K562 (cell line): ENCODE results near the gene NUBP2. TPM values are rescaled to one million over a fixed set of nuclear protein-coding genes. Genes with fewer than 3 reads are reported as not detected.

ENCODE experiments used
- CBFA2T3 ChIP-seq: fragments of 450-650 bp; IDR thresholded peaks from 2 replicates; pipeline ENCODE4 v1.6.1; 2017
- CEBPB ChIP-seq: fragments of 450-650 bp; IDR thresholded peaks from 2 replicates; pipeline ENCODE4 v1.6.1; 2016; ENCODE audit warnings: missing genetic modification characterization, missing compliant biosample characterization
- CHD1 ChIP-seq: fragments of 200-600 bp; sonication (generic); IDR thresholded peaks from one replicate; pipeline ENCODE4 v1.6.1; 2012; ENCODE audit warnings: mild to moderate bottlenecking, moderate library complexity, low read length, inconsistent platforms
- CXXC5 ChIP-seq: fragments of 250-450 bp; sonication (Bioruptor Pico); IDR thresholded peaks from 2 replicates; pipeline ENCODE4 v1.8.0; 2022; ENCODE audit warnings: inconsistent platforms, mild to moderate bottlenecking, moderate library complexity
- DMBX1 ChIP-seq: fragments of 250-450 bp; sonication (Bioruptor Pico); IDR thresholded peaks from 2 replicates; pipeline ENCODE4 v1.8.0; 2022; ENCODE audit warnings: inconsistent platforms, mild to moderate bottlenecking, moderate library complexity, borderline replicate concordance
- ELF4 ChIP-seq: fragments of 450-650 bp; formaldehyde crosslinking; IDR thresholded peaks from 2 replicates; pipeline ENCODE4 v1.4.0; 2022; ENCODE audit warnings: missing genetic modification characterization
- FOXP1 ChIP-seq: sonication (generic); formaldehyde crosslinking; IDR thresholded peaks from 2 replicates; pipeline ENCODE4 v1.8.0; 2022; ENCODE audit warnings: mild to moderate bottlenecking, missing genetic modification reagents
- NEUROD1 ChIP-seq: fragments of 150-350 bp; IDR thresholded peaks from 2 replicates; pipeline ENCODE4 v1.6.1; 2014; ENCODE audit warnings: borderline replicate concordance, low read length, low read depth; ENCODE audit not compliant: partially characterized antibody
- PHB2 ChIP-seq: fragments of 450-650 bp; IDR thresholded peaks from 2 replicates; pipeline ENCODE4 v1.6.1; 2017; ENCODE audit warnings: low read depth
- POLR2AphosphoS5 ChIP-seq: IDR thresholded peaks from 2 replicates; pipeline ENCODE4 v1.6.1; 2011; ENCODE audit warnings: mild to moderate bottlenecking, low read depth, low read length, moderate library complexity; ENCODE audit not compliant: control insufficient read depth, insufficient read depth
- POLR2G ChIP-seq: fragments of 200-400 bp; formaldehyde crosslinking; IDR thresholded peaks from 2 replicates; pipeline ENCODE4 v1.6.1; 2017; ENCODE audit warnings: low read depth, mild to moderate bottlenecking, antibody characterized with exemption, low read length, moderate library complexity
- RBM14 ChIP-seq: fragments of 200-400 bp; formaldehyde crosslinking; IDR thresholded peaks from 2 replicates; pipeline ENCODE4 v1.6.1; 2018; ENCODE audit warnings: low read depth, mild to moderate bottlenecking, low read length, moderate library complexity, borderline replicate concordance; ENCODE audit not compliant: insufficient read depth
- RBM15 ChIP-seq: fragments of 200-400 bp; formaldehyde crosslinking; IDR thresholded peaks from 2 replicates; pipeline ENCODE4 v1.6.1; 2018; ENCODE audit warnings: mild to moderate bottlenecking, low read length, moderate library complexity; ENCODE audit not compliant: insufficient read depth
- TAF15 ChIP-seq: fragments of 200-400 bp; formaldehyde crosslinking; IDR thresholded peaks from 2 replicates; pipeline ENCODE4 v1.6.1; 2017; ENCODE audit warnings: mild to moderate bottlenecking, low read depth, low read length, moderate library complexity
- TAF7 ChIP-seq: fragments of 450-650 bp; IDR thresholded peaks from 2 replicates; pipeline ENCODE4 v1.6.1; 2016; ENCODE audit warnings: missing genetic modification characterization, missing compliant biosample characterization
- ZC3H11A ChIP-seq: IDR thresholded peaks from 2 replicates; pipeline ENCODE4 v1.6.1; 2012; ENCODE audit warnings: low read depth, low read length, improper control_type of control experiment
- polyA plus RNA-seq, 8 experiments: library from polyadenylated mRNA; depleted of rRNA in 4 of 8; stranded (reverse) in 5 of 8; unstranded in 3 of 8; fragments of >200 nt; fragmentation: Nextera tagmentation in 2 of 8; fragmentation: Illumina TruSeq in 1 of 8; extraction: Ambion mirVana in 2 of 8; extraction: Trizol in 1 of 8; gene quantifications; 2 replicates each; pipeline versions ENCODE4 v1.2.1 to v1.2.3, GENCODE V29; 2011 to 2014; ENCODE audit warnings: inconsistent platforms in 1 of 8, missing spikeins in 1 of 8
- total RNA-seq, 7 experiments: library from RNA; depleted of rRNA in 6 of 7; stranded (reverse); fragments of >200 nt in 6 of 7; fragmentation: Illumina TruSeq in 2 of 7; extraction: Trizol in 2 of 7; gene quantifications; 2 replicates each; pipeline versions ENCODE4 v1.2.1 to v1.2.3, GENCODE V29; 2011 to 2021; ENCODE audit warnings: low replicate concordance in 1 of 7
- TF ChIP-seq, protein P1 (sequence below): fragments of 450-650 bp; IDR thresholded peaks from 2 replicates; pipeline ENCODE4 v1.6.1; 2018; ENCODE audit not compliant: partially characterized antibody
- TF ChIP-seq, protein P2 (sequence below): IDR thresholded peaks from 3 replicates; pipeline ENCODE4 v1.6.1; 2011; ENCODE audit warnings: borderline replicate concordance, mild to moderate bottlenecking; ENCODE audit not compliant: insufficient read length, insufficient read depth
- TF ChIP-seq, protein P3 (sequence below): fragments of 200-800 bp; sonication (Bioruptor generic); IDR thresholded peaks from 2 replicates; pipeline ENCODE4 v1.6.1; 2017; ENCODE audit warnings: missing genetic modification characterization, missing compliant biosample characterization

NUBP2 gene
- total and polyA plus RNA-seq, 9 of the 15 experiments (the other 6 are each of a cell fraction or from before 2014, with no cell fraction given), result 1.8 to 115 (median 24.0) TPM

DNA sequence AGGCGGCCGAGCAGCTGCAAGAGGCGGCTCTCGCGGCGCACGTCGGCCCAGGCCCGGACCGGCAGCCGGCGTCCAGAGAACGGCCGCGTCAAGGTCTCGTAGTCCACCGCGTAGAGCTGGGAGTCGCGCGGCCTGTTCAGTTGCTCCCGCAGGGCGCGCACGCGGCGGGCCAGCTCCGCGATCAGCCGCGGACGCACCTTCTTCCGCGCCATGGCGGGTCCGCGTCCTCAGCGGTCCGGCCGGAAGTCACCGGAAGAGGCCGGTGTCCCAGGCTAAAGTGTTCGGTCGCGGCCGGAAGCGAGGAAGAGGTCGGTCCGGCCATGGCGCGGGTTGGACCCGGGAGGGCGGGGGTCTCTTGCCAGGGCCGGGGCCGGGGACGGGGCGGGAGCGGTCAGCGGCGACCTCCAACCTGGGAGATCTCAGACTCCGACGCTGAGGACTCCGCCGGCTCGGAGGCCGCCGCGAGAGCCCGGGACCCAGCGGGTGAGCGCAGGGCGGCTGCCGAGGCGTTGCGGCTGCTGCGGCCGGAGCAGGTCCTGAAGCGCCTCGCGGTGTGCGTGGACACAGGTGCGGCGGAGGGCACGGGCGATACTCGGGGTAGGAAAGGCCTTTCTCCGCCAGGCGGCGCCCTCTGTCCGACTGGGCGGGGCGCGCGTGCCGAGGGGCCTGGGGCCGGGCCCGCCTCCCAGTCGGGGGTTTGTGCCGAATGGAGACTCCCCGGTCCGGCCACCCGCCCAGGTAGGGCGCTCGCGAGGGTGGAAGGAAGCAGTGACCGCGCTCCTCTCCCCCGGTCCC, 9.7 kb upstream of the NUBP2 start, which contains the start of gene MRPS34 (continued):
- TF ChIP-seq, protein P1, sequence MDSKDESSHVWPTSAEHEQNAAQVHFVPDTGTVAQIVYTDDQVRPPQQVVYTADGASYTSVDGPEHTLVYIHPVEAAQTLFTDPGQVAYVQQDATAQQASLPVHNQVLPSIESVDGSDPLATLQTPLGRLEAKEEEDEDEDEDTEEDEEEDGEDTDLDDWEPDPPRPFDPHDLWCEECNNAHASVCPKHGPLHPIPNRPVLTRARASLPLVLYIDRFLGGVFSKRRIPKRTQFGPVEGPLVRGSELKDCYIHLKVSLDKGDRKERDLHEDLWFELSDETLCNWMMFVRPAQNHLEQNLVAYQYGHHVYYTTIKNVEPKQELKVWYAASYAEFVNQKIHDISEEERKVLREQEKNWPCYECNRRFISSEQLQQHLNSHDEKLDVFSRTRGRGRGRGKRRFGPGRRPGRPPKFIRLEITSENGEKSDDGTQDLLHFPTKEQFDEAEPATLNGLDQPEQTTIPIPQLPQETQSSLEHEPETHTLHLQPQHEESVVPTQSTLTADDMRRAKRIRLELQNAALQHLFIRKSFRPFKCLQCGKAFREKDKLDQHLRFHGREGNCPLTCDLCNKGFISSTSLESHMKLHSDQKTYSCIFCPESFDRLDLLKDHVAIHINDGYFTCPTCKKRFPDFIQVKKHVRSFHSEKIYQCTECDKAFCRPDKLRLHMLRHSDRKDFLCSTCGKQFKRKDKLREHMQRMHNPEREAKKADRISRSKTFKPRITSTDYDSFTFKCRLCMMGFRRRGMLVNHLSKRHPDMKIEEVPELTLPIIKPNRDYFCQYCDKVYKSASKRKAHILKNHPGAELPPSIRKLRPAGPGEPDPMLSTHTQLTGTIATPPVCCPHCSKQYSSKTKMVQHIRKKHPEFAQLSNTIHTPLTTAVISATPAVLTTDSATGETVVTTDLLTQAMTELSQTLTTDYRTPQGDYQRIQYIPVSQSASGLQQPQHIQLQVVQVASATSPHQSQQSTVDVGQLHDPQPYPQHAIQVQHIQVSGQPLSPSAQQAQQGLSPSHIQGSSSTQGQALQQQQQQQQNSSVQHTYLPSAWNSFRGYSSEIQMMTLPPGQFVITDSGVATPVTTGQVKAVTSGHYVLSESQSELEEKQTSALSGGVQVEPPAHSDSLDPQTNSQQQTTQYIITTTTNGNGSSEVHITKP, result peak; percentile 14
- TF ChIP-seq ZC3H11A, result no peak
- TF ChIP-seq ELF4 (CRISPR knock-in tag), result no peak
- peak; percentile 66; the same call in 1 of the 2 replicates for TF ChIP-seq POLR2AphosphoS5
- TF ChIP-seq TAF7 (tag), result peak; percentile 82
- peak; percentile 60; the same call in 1 of the 2 replicates for TF ChIP-seq DMBX1
- 0 out of 2 replicates have a peak, but pooled peaks have one; percentile 41 for TF ChIP-seq FOXP1 (CRISPR knock-in tag)
- TF ChIP-seq, protein P2, sequence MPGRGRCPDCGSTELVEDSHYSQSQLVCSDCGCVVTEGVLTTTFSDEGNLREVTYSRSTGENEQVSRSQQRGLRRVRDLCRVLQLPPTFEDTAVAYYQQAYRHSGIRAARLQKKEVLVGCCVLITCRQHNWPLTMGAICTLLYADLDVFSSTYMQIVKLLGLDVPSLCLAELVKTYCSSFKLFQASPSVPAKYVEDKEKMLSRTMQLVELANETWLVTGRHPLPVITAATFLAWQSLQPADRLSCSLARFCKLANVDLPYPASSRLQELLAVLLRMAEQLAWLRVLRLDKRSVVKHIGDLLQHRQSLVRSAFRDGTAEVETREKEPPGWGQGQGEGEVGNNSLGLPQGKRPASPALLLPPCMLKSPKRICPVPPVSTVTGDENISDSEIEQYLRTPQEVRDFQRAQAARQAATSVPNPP, result no peak
- TF ChIP-seq CEBPB (tag), result no peak
- TF ChIP-seq, protein P3, sequence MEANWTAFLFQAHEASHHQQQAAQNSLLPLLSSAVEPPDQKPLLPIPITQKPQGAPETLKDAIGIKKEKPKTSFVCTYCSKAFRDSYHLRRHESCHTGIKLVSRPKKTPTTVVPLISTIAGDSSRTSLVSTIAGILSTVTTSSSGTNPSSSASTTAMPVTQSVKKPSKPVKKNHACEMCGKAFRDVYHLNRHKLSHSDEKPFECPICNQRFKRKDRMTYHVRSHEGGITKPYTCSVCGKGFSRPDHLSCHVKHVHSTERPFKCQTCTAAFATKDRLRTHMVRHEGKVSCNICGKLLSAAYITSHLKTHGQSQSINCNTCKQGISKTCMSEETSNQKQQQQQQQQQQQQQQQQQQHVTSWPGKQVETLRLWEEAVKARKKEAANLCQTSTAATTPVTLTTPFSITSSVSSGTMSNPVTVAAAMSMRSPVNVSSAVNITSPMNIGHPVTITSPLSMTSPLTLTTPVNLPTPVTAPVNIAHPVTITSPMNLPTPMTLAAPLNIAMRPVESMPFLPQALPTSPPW (CRISPR knock-in tag), result peak; percentile 61
- 0 out of 2 replicates have a peak, but pooled peaks have one; percentile 40 for TF ChIP-seq RBM14
- no peak for TF ChIP-seq TAF15
- no peak for TF ChIP-seq PHB2
- TF ChIP-seq POLR2G, result peak; percentile 90
- no peak for TF ChIP-seq RBM15
- peak; percentile 80 for TF ChIP-seq CHD1
- no peak for TF ChIP-seq CBFA2T3
- TF ChIP-seq CXXC5 (CRISPR knock-in tag), result peak; percentile 96
- TF ChIP-seq NEUROD1, result peak; percentile 77
